BJ (cell line): ENCODE data around the gene SOX12. TPM values are rescaled to one million over a fixed set of nuclear protein-coding genes. Genes with fewer than 3 reads are reported as not detected.
A peak's percentile ranks its signal among the peaks of the same experiment; 100 is the strongest.

ENCODE experiments used
- CTCF ChIA-PET: fragments of 350-600 bp; formaldehyde crosslinking; extraction: SDS; loops from one replicate; lab custom pipeline; 2021; ENCODE audit warnings: antibody characterized with exemption, inconsistent platforms; lab: Yijun Ruan, JAX
- POLR2A ChIA-PET: fragments of 300-600 bp; sonication (Branson Sonifier 250); formaldehyde crosslinking; extraction: SDS; loops from one replicate; lab custom pipeline; 2021; ENCODE audit warnings: antibody characterized with exemption; lab: Charles Lee
- DNase-seq: peaks from one replicate; pipeline ENCODE4 v3.0.0-alpha.2; 2011; ENCODE audit warnings: low read depth
- H3K27me3 ChIP-seq: 2 replicates; pipeline ENCODE4 v1.6.0; 2011; ENCODE audit warnings: low read length; ENCODE audit not compliant: control insufficient read depth, insufficient read depth
- H3K36me3 ChIP-seq: 2 replicates; pipeline ENCODE4 v1.5.1; 2011; ENCODE audit warnings: low read length; ENCODE audit not compliant: control insufficient read depth, insufficient read depth
- H3K4me3 ChIP-seq: 2 replicates; pipeline ENCODE4 v1.5.1; 2011; ENCODE audit warnings: low read depth, mild to moderate bottlenecking, control low read depth, low read length
- polyA plus RNA-seq: library from polyadenylated mRNA; depleted of rRNA; stranded (reverse); fragments of >200 nt; gene quantifications from 2 replicates; pipeline ENCODE4 v1.2.3, GENCODE V29; 2011
- TF ChIP-seq, protein P1 (sequence below): IDR thresholded peaks from 2 replicates; pipeline ENCODE4 v1.5.1; 2011; ENCODE audit warnings: low read depth, mild to moderate bottlenecking, control low read depth, inconsistent platforms, low read length, moderate library complexity; ENCODE audit not compliant: insufficient read depth

The SOX12 gene
- polyA plus RNA-seq, 1 experiment = 3.6 TPM

DNA sequence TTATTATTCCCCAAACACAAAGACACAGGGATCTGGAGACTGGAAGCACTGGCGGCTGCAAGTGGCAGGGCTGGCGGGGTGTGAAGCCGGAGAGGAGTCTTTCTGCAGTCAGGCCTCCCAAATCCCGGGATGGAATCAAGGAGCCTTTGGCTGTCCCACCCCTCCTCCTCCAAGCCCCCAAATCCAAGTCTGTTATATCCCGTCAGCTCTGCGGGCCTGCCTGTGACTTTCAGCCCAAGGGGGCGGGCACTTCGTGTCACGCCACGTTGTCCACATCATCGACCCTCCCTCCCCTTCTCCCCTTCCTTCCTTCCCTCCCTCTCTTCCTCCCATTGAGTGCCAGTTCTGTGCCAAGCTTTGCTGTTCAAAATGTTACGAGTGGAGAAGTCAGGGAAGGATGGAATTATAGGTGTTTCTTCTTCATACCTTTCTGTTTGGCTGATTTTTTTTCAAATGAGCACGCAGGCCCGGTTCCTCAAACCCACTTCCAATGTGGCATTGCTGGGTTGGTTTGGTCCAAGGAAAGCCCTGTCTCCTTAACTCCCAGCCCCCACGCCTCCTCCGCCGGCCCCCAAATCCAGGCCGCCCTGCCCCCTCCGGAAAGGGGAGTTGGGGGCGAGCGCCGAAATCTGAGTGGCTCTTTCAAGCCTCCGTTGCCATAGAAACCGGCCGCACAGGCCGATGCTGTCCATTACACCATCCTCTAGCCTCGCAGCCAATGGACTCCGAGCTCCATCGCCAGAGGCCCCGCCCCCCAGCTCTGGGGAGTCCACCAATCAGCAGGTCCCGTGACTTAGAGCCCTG lies 15.3 kb upstream of the SOX12 start:
- Histone ChIP-seq H3K4me3 (peak overlapping the region; percentile 42), H3K36me3 (no peaks in the 10 kb centered on the region), H3K27me3 (no peaks in the 10 kb centered on the region)
- TF ChIP-seq, protein P1, sequence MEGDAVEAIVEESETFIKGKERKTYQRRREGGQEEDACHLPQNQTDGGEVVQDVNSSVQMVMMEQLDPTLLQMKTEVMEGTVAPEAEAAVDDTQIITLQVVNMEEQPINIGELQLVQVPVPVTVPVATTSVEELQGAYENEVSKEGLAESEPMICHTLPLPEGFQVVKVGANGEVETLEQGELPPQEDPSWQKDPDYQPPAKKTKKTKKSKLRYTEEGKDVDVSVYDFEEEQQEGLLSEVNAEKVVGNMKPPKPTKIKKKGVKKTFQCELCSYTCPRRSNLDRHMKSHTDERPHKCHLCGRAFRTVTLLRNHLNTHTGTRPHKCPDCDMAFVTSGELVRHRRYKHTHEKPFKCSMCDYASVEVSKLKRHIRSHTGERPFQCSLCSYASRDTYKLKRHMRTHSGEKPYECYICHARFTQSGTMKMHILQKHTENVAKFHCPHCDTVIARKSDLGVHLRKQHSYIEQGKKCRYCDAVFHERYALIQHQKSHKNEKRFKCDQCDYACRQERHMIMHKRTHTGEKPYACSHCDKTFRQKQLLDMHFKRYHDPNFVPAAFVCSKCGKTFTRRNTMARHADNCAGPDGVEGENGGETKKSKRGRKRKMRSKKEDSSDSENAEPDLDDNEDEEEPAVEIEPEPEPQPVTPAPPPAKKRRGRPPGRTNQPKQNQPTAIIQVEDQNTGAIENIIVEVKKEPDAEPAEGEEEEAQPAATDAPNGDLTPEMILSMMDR = no peak
- ChIA-PET POLR2A (interaction anchor here (0.9 to 1.0 kb wide), 2 partner anchors 12 to 15 kb away, joined by 3 to 4 read pairs; no protein-coding TSS in a partner anchor), CTCF (interaction anchor here (0.8 to 1.4 kb wide), 4 partner anchors 9 to 44 kb away, joined by 3 to 5 read pairs (median 3); no protein-coding TSS in a partner anchor)
- DNase-seq = peak; percentile 97

DNA sequence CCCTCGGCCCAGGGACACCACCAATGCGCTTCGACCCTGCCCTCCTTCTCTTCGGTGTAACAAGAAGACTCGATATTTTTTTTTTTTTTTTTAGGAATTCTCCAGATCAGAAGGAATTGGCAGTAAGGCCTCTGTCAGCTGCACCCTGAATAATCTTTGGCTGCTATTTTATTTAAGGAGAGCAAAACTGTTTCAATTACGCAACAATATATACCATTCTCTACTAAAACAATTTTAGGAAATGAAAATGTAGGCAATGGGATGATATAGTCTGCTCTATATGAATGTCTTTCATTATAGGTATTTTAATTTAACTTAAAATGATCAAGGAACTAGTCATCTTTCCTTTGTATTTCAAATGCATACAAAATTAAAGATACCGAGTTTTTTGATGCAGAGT lies 14.7 kb upstream of the SOX12 start:
- CTCF ChIA-PET = interaction anchor here (1.0 to 1.1 kb wide), 2 partner anchors 16 to 19 kb away, joined by 3 read pairs; no protein-coding TSS in a partner anchor
- DNase-seq = no peak
- POLR2A ChIA-PET = interaction anchor here (0.9 to 1.0 kb wide), 2 partner anchors 13 to 14 kb away, joined by 3 to 4 read pairs; no protein-coding TSS in a partner anchor

DNA sequence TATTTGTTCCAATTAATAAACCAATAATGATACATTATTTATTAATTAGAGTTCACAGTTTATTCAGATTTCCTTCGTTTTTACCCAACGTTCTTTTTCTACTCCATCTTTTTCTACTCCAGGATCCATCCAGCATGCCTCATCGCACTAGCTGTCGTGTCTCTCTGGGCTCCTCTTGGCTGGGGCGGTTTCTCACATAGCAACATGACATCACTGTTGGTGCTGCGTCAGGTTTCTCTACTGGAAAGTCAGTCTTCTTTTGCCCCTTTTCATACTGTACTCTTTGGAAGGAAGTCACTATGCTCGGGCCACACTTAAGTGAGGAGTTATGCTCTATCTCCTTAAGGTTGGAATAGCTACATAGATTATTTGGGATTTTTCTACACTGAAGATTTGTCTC lies 13.7 kb upstream of the SOX12 start:
- Histone ChIP-seq H3K4me3 (no peak overlapping the region), H3K36me3 (no peaks in the 10 kb centered on the region), H3K27me3 (no peaks in the 10 kb centered on the region)
- ChIA-PET CTCF (interaction anchor here (1.0 kb wide), 1 partner anchor 18 kb away, joined by 3 read pairs; no protein-coding TSS in a partner anchor), POLR2A (no interaction called here)
- no peak for DNase-seq
- TF ChIP-seq, protein P1 = no peak

More for the DNA sequence above, 14.7 kb upstream of the SOX12 start:
- no peaks in the 10 kb centered on the region for H3K27me3 ChIP-seq
- H3K4me3 ChIP-seq = no peak overlapping the region
- TF ChIP-seq, protein P1 = no peak
- H3K36me3 ChIP-seq = no peaks in the 10 kb centered on the region

DNA sequence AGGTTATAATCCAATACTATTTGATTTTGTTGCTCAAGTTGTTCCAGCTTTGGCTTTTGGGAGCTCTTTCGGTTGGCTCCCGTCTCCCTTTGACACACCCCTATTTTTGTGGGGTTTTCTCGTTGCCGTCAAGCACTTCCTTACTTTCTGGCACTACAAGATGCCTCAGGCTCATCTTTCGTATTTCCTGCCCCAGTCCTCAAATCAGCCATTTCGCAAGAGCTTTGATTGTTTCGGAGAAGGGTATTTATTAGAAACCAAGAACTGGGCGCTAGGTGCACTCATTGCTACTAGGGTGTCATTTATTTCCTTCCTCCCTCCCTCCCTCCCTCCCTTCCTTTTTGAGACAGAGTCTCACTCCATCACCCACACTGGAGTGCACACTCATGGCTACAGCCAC lies 13.3 kb upstream of the SOX12 start:
- no peak for DNase-seq
- TF ChIP-seq, protein P1 = no peak
- H3K27me3 ChIP-seq = no peaks in the 10 kb centered on the region
- H3K4me3 ChIP-seq = no peak overlapping the region
- ChIA-PET CTCF (interaction anchor here (0.7 kb wide), 1 partner anchor 18 kb away, joined by 3 read pairs; no protein-coding TSS in a partner anchor), POLR2A (no interaction called here)
- no peaks in the 10 kb centered on the region for H3K36me3 ChIP-seq

DNA sequence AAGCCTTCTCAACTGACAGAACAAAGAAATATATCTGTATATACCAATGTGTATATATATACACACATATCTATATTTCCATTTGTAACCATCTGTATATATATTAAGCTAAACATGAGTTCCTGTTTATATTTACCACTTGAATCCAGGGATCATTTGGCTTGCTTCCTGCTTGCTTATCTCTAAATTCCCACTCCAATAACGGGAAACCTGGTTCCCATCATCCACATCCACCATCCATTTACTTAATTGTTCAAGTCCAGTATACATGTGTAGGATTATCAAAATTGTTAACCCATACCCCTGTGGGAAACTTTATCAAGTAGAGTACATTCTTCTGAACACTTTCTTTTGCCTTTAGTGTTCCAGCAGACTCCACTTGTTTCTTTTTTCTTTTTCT lies 12.5 kb upstream of the SOX12 start:
- no peaks in the 10 kb centered on the region for H3K36me3 ChIP-seq
- H3K27me3 ChIP-seq = no peaks in the 10 kb centered on the region
- ChIA-PET POLR2A (no interaction called here), CTCF (interaction anchor here (0.7 kb wide), 1 partner anchor 17 kb away, joined by 3 read pairs; no protein-coding TSS in a partner anchor)
- no peak for DNase-seq
- TF ChIP-seq, protein P1 = no peak
- no peak overlapping the region for H3K4me3 ChIP-seq
